ENCODE results near the gene SF3B4.

- TF ChIP-seq CTCF (IDR thresholded peaks at IDR 0.05; ENCODE audit: borderline replicate concordance, extremely low read depth, low read length, poor library complexity, severe bottlenecking): no peak
- no peak for TF ChIP-seq EZH2 (IDR thresholded peaks at IDR 0.05; ENCODE audit: borderline replicate concordance, low read depth, low read length, severe bottlenecking)
Observed at GRCh38 chr1:149927563-149928400, at the start of gene SF3B4.

Measured in DND-41 (cell line).